D341Med (cell line): ENCODE measurements around the gene TSHZ1.
A peak's percentile ranks its signal among the peaks of the same experiment; 100 is the strongest.

ENCODE experiments used
- DNase-seq: peaks from one replicate; pipeline ENCODE4 v3.0.0; 2012; ENCODE audit warnings: low spot score

TSHZ1 gene

GRCh38 chr18:75208836-75209128 lies 1.8 kb upstream of the TSHZ1 start:
- DNase-seq = no peak

GRCh38 chr18:75209129-75209950 lies 1.3 kb upstream of the TSHZ1 start, which contains the start of gene PTGR3:
PTGR3 (minus strand) TSS chr18:75209139; CDS start chr18:75209058, 81 bp downstream.
- DNase-seq = peak; percentile 90

- no peak for DNase-seq
Measured at GRCh38 chr18:75209951-75210258, 692 bp upstream of the TSHZ1 start.

GRCh38 chr18:75211002-75211621 lies 515 bp downstream of the TSHZ1 start:
- DNase-seq = peak; percentile 85

GRCh38 chr18:75211626-75211952 lies 992 bp downstream of the TSHZ1 start:
- peak; percentile 74 for DNase-seq

- DNase-seq = peak; percentile 59
Measured at GRCh38 chr18:75211953-75212750, 1.6 kb downstream of the TSHZ1 start.

GRCh38 chr18:75212751-75213090 lies 2.1 kb downstream of the TSHZ1 start:
- no peak for DNase-seq

- DNase-seq = no peak
Measured at GRCh38 chr18:75213611-75214331, 3.2 kb downstream of the TSHZ1 start.

- no peak for DNase-seq
Measured at GRCh38 chr18:75214332-75214690, 3.7 kb downstream of the TSHZ1 start.

- no peak for DNase-seq
Measured at GRCh38 chr18:75214766-75215510, 4.3 kb downstream of the TSHZ1 start.

GRCh38 chr18:75215663-75216062 lies 5.1 kb downstream of the TSHZ1 start:
- DNase-seq = no peak

GRCh38 chr18:75216212-75216910 lies 5.8 kb downstream of the TSHZ1 start:
- no peak for DNase-seq

GRCh38 chr18:75216911-75217689 lies 6.5 kb downstream of the TSHZ1 start:
- DNase-seq = no peak

GRCh38 chr18:75218065-75218923 lies 7.7 kb downstream of the TSHZ1 start:
- DNase-seq = no peak

GRCh38 chr18:75219745-75220375 lies 9.3 kb downstream of the TSHZ1 start:
- no peak for DNase-seq

GRCh38 chr18:75220551-75221355 lies 10.2 kb downstream of the TSHZ1 start:
- no peak for DNase-seq

- no peak for DNase-seq
Measured at GRCh38 chr18:75221397-75221796, 10.8 kb downstream of the TSHZ1 start.

GRCh38 chr18:75221897-75222296 lies 11.3 kb downstream of the TSHZ1 start:
- DNase-seq = no peak
